ENCODE measurements around the gene AP5M1. TPM values are rescaled to one million over a fixed set of nuclear protein-coding genes. Genes with fewer than 3 reads are reported as not detected.
A peak's percentile ranks its signal among the peaks of the same experiment; 100 is the strongest.

The AP5M1 gene
- total RNA-seq, 4 donors from 2014 or later = 16.6 to 30.4 (median 22.8) TPM

DNA sequence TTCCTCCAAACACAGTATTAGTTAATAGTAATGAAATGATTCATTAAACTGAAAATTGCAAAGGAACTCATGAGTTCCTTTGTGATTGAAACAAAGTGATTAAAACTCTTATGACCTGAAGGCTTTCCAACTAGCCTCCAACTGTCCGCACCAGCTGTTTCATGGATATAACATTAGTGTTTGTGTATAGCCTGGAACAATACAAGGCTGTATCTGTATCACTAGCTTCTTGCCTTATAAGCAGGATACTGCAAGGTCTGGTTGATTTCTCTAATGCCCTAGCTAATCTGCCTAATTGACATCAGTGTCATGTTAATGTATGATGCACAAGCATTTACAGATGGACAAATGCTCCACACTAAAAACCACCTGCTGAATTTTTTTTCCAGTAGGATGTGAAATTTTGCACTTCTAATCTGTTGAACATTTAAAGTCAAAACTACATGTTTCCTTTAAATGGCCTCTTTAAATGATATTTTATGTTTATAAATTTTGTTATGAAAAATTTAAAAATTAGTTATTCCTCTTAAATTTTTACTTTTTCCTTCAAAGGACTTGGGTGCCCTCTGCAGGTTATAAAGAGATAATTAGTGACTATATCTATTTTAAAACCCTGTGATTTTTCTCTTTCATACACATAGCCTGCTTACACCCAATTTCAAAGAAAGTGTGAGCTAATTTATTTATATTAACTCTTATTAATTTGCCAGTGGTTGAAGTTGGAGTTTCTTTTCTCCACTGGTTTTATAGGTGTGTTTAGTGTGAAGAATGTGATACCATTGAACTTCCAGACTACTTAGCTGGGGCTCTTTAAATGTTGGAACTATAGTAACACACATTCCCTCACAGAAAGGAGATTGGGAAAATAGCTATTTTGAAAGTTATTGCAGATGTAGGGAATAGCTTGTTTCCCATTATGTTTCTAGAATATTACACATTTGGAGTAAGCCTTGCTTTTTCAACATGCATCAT lies 25.4 kb downstream of the AP5M1 start:
- Histone ChIP-seq H3K27me3 (no peaks in the 10 kb centered on the region), H3K36me3 (peaks cover 1 to 40% (median 12%) of the 10 kb centered on the region in 4 donors), H3K9me3 (no peaks in the 10 kb centered on the region), H3K4me1 (peaks cover 0 to 3% (median 0%) of the 10 kb centered on the region in 4 donors), H3K4me3 (no peak overlapping the region), H3K27ac (replicated peaks in 1 of 4) (no peak overlapping the region)
- TF ChIP-seq POLR2A (IDR thresholded peaks at IDR 0.05; ENCODE audit: low read depth) = no peak
- TF ChIP-seq POLR2AphosphoS5 (IDR thresholded peaks at IDR 0.05) = no peak
- peak in 2 of 3 experiments; percentile 9 to 27 for TF ChIP-seq CTCF (IDR thresholded peaks at IDR 0.05)
- TF ChIP-seq EP300 (IDR thresholded peaks at IDR 0.05) = no peak
- 88% methylated on average over 1 of the region's 1 CpG for WGBS
- DNase-seq (ENCODE audit: extremely low spot score) = no peak
- intact Hi-C loops (cut with DNase I) = no loop called here

- intact Hi-C loops (cut with DNase I) = no loop called here
- Histone ChIP-seq H3K27me3 (no peaks in the 10 kb centered on the region), H3K9me3 (no peaks in the 10 kb centered on the region), H3K36me3 (peaks cover 0 to 29% (median 5%) of the 10 kb centered on the region in 4 donors), H3K4me1 (peaks cover 0 to 4% (median 2%) of the 10 kb centered on the region in 4 donors), H3K4me3 (no peak overlapping the region), H3K27ac (replicated peaks in 1 of 4) (no peak overlapping the region)
- TF ChIP-seq EP300 (IDR thresholded peaks at IDR 0.05) = no peak
- no peak for TF ChIP-seq POLR2A (IDR thresholded peaks at IDR 0.05; ENCODE audit: low read depth)
- no peak for TF ChIP-seq CTCF (IDR thresholded peaks at IDR 0.05)
- no peak for TF ChIP-seq POLR2AphosphoS5 (IDR thresholded peaks at IDR 0.05)
- DNase-seq (ENCODE audit: extremely low spot score) = no peak
- whole genome bisulfite sequencing = 52% methylated on average over 1 of the region's 1 CpG
Observed at GRCh38 chr14:57295239-57295638, 26.5 kb downstream of the AP5M1 start.

- H3K27ac ChIP-seq (replicated peaks in 1 of 4) = no peak overlapping the region
- TF ChIP-seq POLR2AphosphoS5 (IDR thresholded peaks at IDR 0.05) (no peak), CTCF (IDR thresholded peaks at IDR 0.05) (no peak), EP300 (IDR thresholded peaks at IDR 0.05) (no peak), POLR2A (IDR thresholded peaks at IDR 0.05; ENCODE audit: low read depth) (no peak)
- intact Hi-C loops (cut with DNase I) = no loop called here
- H3K36me3 ChIP-seq = peaks cover 0 to 12% (median 0%) of the 10 kb centered on the region in 4 donors
- no peaks in the 10 kb centered on the region for H3K9me3 ChIP-seq
- no peaks in the 10 kb centered on the region for H3K27me3 ChIP-seq
- DNase-seq (ENCODE audit: extremely low spot score) = no peak
- 81% methylated on average over 4 of the region's 4 CpGs for WGBS
- H3K4me3 ChIP-seq = no peak overlapping the region
- H3K4me1 ChIP-seq = peaks cover 0 to 6% (median 2%) of the 10 kb centered on the region in 4 donors
Observed at GRCh38 chr14:57297852-57298251, 29.1 kb downstream of the AP5M1 start.

- no peak for DNase-seq (ENCODE audit: extremely low spot score)
- no peak overlapping the region for H3K27ac ChIP-seq (replicated peaks in 1 of 4)
Observed at GRCh38 chr14:57299511-57299910, 30.7 kb downstream of the AP5M1 start.

More at GRCh38 chr14:57299511-57299910, 30.7 kb downstream of the AP5M1 start:
- peaks cover 0 to 8% (median 0%) of the 10 kb centered on the region in 4 donors for H3K36me3 ChIP-seq
- peaks cover 0 to 6% (median 2%) of the 10 kb centered on the region in 4 donors for H3K4me1 ChIP-seq
- H3K9me3 ChIP-seq = no peaks in the 10 kb centered on the region
- 70% methylated on average over 3 of the region's 3 CpGs for WGBS
- no peaks in the 10 kb centered on the region for H3K27me3 ChIP-seq
- TF ChIP-seq EP300 (IDR thresholded peaks at IDR 0.05) (no peak), CTCF (IDR thresholded peaks at IDR 0.05) (no peak), POLR2A (IDR thresholded peaks at IDR 0.05; ENCODE audit: low read depth) (no peak), POLR2AphosphoS5 (IDR thresholded peaks at IDR 0.05) (no peak)
- no peak overlapping the region for H3K4me3 ChIP-seq
- intact Hi-C loops (cut with DNase I) = no loop called here
